ENCODE measurements around the gene EXOSC7. TPM values are rescaled to one million over a fixed set of nuclear protein-coding genes. Genes with fewer than 3 reads are reported as not detected.
"Not testable (repeated sequence)": the region's sequence is repeated elsewhere in the genome, so short reads cannot be mapped to it uniquely, and the experiment has no call there.

The EXOSC7 gene
- total and polyA plus RNA-seq, 4 donors, result 26.2 to 57.7 (median 46.0) TPM

GRCh38 chr3:44969828-44970179, 6.2 kb upstream of the EXOSC7 start:
- DNase-seq (ENCODE audit: low read depth in 4 of 6, low spot score in 6 of 6), result no peak
- Histone ChIP-seq H3K27me3 (ENCODE audit: control insufficient read depth, insufficient read depth, low read length) (no peaks in the 10 kb centered on the region), H3K36me3 (ENCODE audit: control insufficient read depth, insufficient read depth, low read length) (no peaks in the 10 kb centered on the region), H3K27ac (ENCODE audit: low read depth, low read length) (no peak overlapping the region), H3K4me1 (ENCODE audit: control insufficient read depth, insufficient read depth, low read length) (peaks cover 5% of the 10 kb centered on the region), H3K4me3 (ENCODE audit: low read depth, low read length) (no peak overlapping the region), H3K9me3 (ENCODE audit: control insufficient read depth, insufficient read depth, low read length) (no peaks in the 10 kb centered on the region)
- WGBS (ENCODE audit: insufficient coverage), result 100% methylated on average over 2 of the region's 2 CpGs

- Histone ChIP-seq H3K4me3 (ENCODE audit: low read depth, low read length) (no peak overlapping the region), H3K36me3 (ENCODE audit: control insufficient read depth, insufficient read depth, low read length) (no peaks in the 10 kb centered on the region), H3K4me1 (ENCODE audit: control insufficient read depth, insufficient read depth, low read length) (peaks cover 10% of the 10 kb centered on the region), H3K27me3 (ENCODE audit: control insufficient read depth, insufficient read depth, low read length) (no peaks in the 10 kb centered on the region), H3K9me3 (ENCODE audit: control insufficient read depth, insufficient read depth, low read length) (no peaks in the 10 kb centered on the region), H3K27ac (ENCODE audit: low read depth, low read length) (no peak overlapping the region)
- 80% methylated on average over 2 of the region's 3 CpGs for WGBS (ENCODE audit: insufficient coverage)
- no peak for DNase-seq (ENCODE audit: low read depth in 4 of 6, low spot score in 6 of 6)
Measured at GRCh38 chr3:44970926-44971490, 5.0 kb upstream of the EXOSC7 start.

- no peaks in the 10 kb centered on the region for H3K9me3 ChIP-seq (ENCODE audit: control insufficient read depth, insufficient read depth, low read length)
- H3K4me3 ChIP-seq (ENCODE audit: low read depth, low read length), result peak overlapping the region; percentile 84
- H3K27ac ChIP-seq (ENCODE audit: low read depth, low read length), result no peak overlapping the region
- 98% methylated on average over 4 of the region's 4 CpGs for WGBS (ENCODE audit: insufficient coverage)
- DNase-seq (ENCODE audit: low read depth in 4 of 6, low spot score in 6 of 6), result no peak
- peaks cover 15% of the 10 kb centered on the region for H3K4me1 ChIP-seq (ENCODE audit: control insufficient read depth, insufficient read depth, low read length)
- no peaks in the 10 kb centered on the region for H3K36me3 ChIP-seq (ENCODE audit: control insufficient read depth, insufficient read depth, low read length)
- H3K27me3 ChIP-seq (ENCODE audit: control insufficient read depth, insufficient read depth, low read length), result no peaks in the 10 kb centered on the region
Measured at GRCh38 chr3:44974416-44974815, 1.6 kb upstream of the EXOSC7 start.

GRCh38 chr3:44981220-44981619, 5.2 kb downstream of the EXOSC7 start:
- H3K4me1 ChIP-seq (ENCODE audit: control insufficient read depth, insufficient read depth, low read length), result peaks cover 5% of the 10 kb centered on the region
- no peak overlapping the region for H3K27ac ChIP-seq (ENCODE audit: low read depth, low read length)
- no CpG with 5 or more reads among the region's 1 CpG for WGBS (ENCODE audit: insufficient coverage)

GRCh38 chr3:44981751-44982150, 5.7 kb downstream of the EXOSC7 start:
- DNase-seq (ENCODE audit: low read depth in 4 of 6, low spot score in 6 of 6), result no peak
- WGBS (ENCODE audit: insufficient coverage), result 71% methylated on average over 3 of the region's 4 CpGs
- Histone ChIP-seq H3K27me3 (ENCODE audit: control insufficient read depth, insufficient read depth, low read length) (no peaks in the 10 kb centered on the region), H3K9me3 (ENCODE audit: control insufficient read depth, insufficient read depth, low read length) (no peaks in the 10 kb centered on the region), H3K36me3 (ENCODE audit: control insufficient read depth, insufficient read depth, low read length) (peaks cover 7% of the 10 kb centered on the region), H3K27ac (ENCODE audit: low read depth, low read length) (no peak overlapping the region), H3K4me3 (ENCODE audit: low read depth, low read length) (no peak overlapping the region), H3K4me1 (ENCODE audit: control insufficient read depth, insufficient read depth, low read length) (peaks cover 2% of the 10 kb centered on the region)

More at GRCh38 chr3:44981220-44981619, 5.2 kb downstream of the EXOSC7 start:
- no peaks in the 10 kb centered on the region for H3K9me3 ChIP-seq (ENCODE audit: control insufficient read depth, insufficient read depth, low read length)
- no peak for DNase-seq (ENCODE audit: low read depth in 4 of 6, low spot score in 6 of 6)
- no peak overlapping the region for H3K4me3 ChIP-seq (ENCODE audit: low read depth, low read length)
- no peaks in the 10 kb centered on the region for H3K27me3 ChIP-seq (ENCODE audit: control insufficient read depth, insufficient read depth, low read length)
- peaks cover 4% of the 10 kb centered on the region for H3K36me3 ChIP-seq (ENCODE audit: control insufficient read depth, insufficient read depth, low read length)

GRCh38 chr3:44982817-44983216, 6.8 kb downstream of the EXOSC7 start:
- no peak for DNase-seq (ENCODE audit: low read depth in 4 of 6, low spot score in 6 of 6)
- peaks cover 7% of the 10 kb centered on the region for H3K36me3 ChIP-seq (ENCODE audit: control insufficient read depth, insufficient read depth, low read length)
- no peak overlapping the region for H3K27ac ChIP-seq (ENCODE audit: low read depth, low read length)
- H3K27me3 ChIP-seq (ENCODE audit: control insufficient read depth, insufficient read depth, low read length), result no peaks in the 10 kb centered on the region
- H3K4me1 ChIP-seq (ENCODE audit: control insufficient read depth, insufficient read depth, low read length), result no peaks in the 10 kb centered on the region
- no peak overlapping the region for H3K4me3 ChIP-seq (ENCODE audit: low read depth, low read length)
- WGBS (ENCODE audit: insufficient coverage), result 95% methylated on average over 2 of the region's 3 CpGs
- H3K9me3 ChIP-seq (ENCODE audit: control insufficient read depth, insufficient read depth, low read length), result no peaks in the 10 kb centered on the region

GRCh38 chr3:44983484-44983941, 7.5 kb downstream of the EXOSC7 start:
- Histone ChIP-seq H3K27ac (ENCODE audit: low read depth, low read length) (no peak overlapping the region), H3K36me3 (ENCODE audit: control insufficient read depth, insufficient read depth, low read length) (peaks cover 7% of the 10 kb centered on the region), H3K4me1 (ENCODE audit: control insufficient read depth, insufficient read depth, low read length) (no peaks in the 10 kb centered on the region), H3K9me3 (ENCODE audit: control insufficient read depth, insufficient read depth, low read length) (no peaks in the 10 kb centered on the region), H3K4me3 (ENCODE audit: low read depth, low read length) (no peak overlapping the region), H3K27me3 (ENCODE audit: control insufficient read depth, insufficient read depth, low read length) (no peaks in the 10 kb centered on the region)
- 50% methylated on average over 1 of the region's 1 CpG for WGBS (ENCODE audit: insufficient coverage)
- no peak for DNase-seq (ENCODE audit: low read depth in 4 of 6, low spot score in 6 of 6)

GRCh38 chr3:44984335-44984734, 8.3 kb downstream of the EXOSC7 start:
- Histone ChIP-seq H3K9me3 (ENCODE audit: control insufficient read depth, insufficient read depth, low read length) (no peaks in the 10 kb centered on the region), H3K27ac (ENCODE audit: low read depth, low read length) (no peak overlapping the region), H3K4me1 (ENCODE audit: control insufficient read depth, insufficient read depth, low read length) (no peaks in the 10 kb centered on the region), H3K27me3 (ENCODE audit: control insufficient read depth, insufficient read depth, low read length) (no peaks in the 10 kb centered on the region), H3K4me3 (ENCODE audit: low read depth, low read length) (no peak overlapping the region), H3K36me3 (ENCODE audit: control insufficient read depth, insufficient read depth, low read length) (peaks cover 12% of the 10 kb centered on the region)
- no CpG with 5 or more reads among the region's 2 CpGs for WGBS (ENCODE audit: insufficient coverage)
- DNase-seq (ENCODE audit: low read depth in 4 of 6, low spot score in 6 of 6), result no peak

- WGBS (ENCODE audit: insufficient coverage), result 93% methylated on average over 5 of the region's 14 CpGs
- H3K27ac ChIP-seq (ENCODE audit: low read depth, low read length); H3K4me1 ChIP-seq (ENCODE audit: control insufficient read depth, insufficient read depth, low read length); H3K4me3 ChIP-seq (ENCODE audit: low read depth, low read length); H3K9me3 ChIP-seq (ENCODE audit: control insufficient read depth, insufficient read depth, low read length); H3K27me3 ChIP-seq (ENCODE audit: control insufficient read depth, insufficient read depth, low read length); DNase-seq (ENCODE audit: low read depth in 4 of 6, low spot score in 6 of 6): not testable (repeated sequence)
- H3K36me3 ChIP-seq (ENCODE audit: control insufficient read depth, insufficient read depth, low read length), result peaks cover 17% of the 10 kb centered on the region
Measured at GRCh38 chr3:44986330-44986729, 10.3 kb downstream of the EXOSC7 start.

- Histone ChIP-seq H3K4me1 (ENCODE audit: control insufficient read depth, insufficient read depth, low read length) (no peaks in the 10 kb centered on the region), H3K4me3 (ENCODE audit: low read depth, low read length) (no peak overlapping the region), H3K27ac (ENCODE audit: low read depth, low read length) (no peak overlapping the region), H3K9me3 (ENCODE audit: control insufficient read depth, insufficient read depth, low read length) (no peaks in the 10 kb centered on the region), H3K36me3 (ENCODE audit: control insufficient read depth, insufficient read depth, low read length) (peaks cover 20% of the 10 kb centered on the region), H3K27me3 (ENCODE audit: control insufficient read depth, insufficient read depth, low read length) (no peaks in the 10 kb centered on the region)
- 77% methylated on average over 6 of the region's 6 CpGs for WGBS (ENCODE audit: insufficient coverage)
- DNase-seq (ENCODE audit: low read depth in 4 of 6, low spot score in 6 of 6), result no peak
Measured at GRCh38 chr3:44987332-44987731, 11.3 kb downstream of the EXOSC7 start.

All from spinal cord (tissue), 10 donors.